HCT116 (cell line): ENCODE measurements around the gene TAF1L. TPM values are rescaled to one million over a fixed set of nuclear protein-coding genes. Genes with fewer than 3 reads are reported as not detected.

ENCODE experiments used
- ATAC-seq: fragments of 200-7000 bp; cut with Tn5 transposase; 2 replicates; pipeline ENCODE4 v1.9.1; 2020; ENCODE audit warnings: mild to moderate bottlenecking, moderate library complexity
- BruUV-seq: library from RNA; stranded (reverse); fragments of 400-500 nt; replicated peaks from 2 replicates; lab custom pipeline; 2021; lab: Mats Ljungman, UMichigan
- CTCF ChIA-PET: fragments of 300-600 bp; sonication (Branson Sonifier 250); formaldehyde crosslinking; loops from one replicate; lab custom pipeline; 2021; ENCODE audit warnings: antibody characterized with exemption; lab: Charles Lee
- POLR2A ChIA-PET: fragments of 300-600, 350-600 bp; sonication (Branson Sonifier 250); formaldehyde crosslinking; loops from one replicate; lab custom pipeline; 2021; ENCODE audit warnings: antibody characterized with exemption; lab: Charles Lee
- RAD21 ChIA-PET, 2 experiments: fragments of 300-600 bp; sonication (Branson Sonifier 250); formaldehyde crosslinking; loops; one replicate each; lab custom pipeline; 2023; ENCODE audit warnings: low total read pairs in 2 of 2; ENCODE audit not compliant: uncharacterized antibody in 2 of 2, unreplicated experiment in 2 of 2, low non-redundant PET in 1 of 2; lab: Charles Lee
- DNase-seq: peaks from one replicate; pipeline ENCODE4 v3.0.0-alpha.2; 2010; ENCODE audit warnings: low read depth, low spot score
- H2AFZ ChIP-seq: fragments of 200-600 bp; shearing (Covaris generic), sonication (generic); 2 replicates; pipeline ENCODE4 v1.6.1; 2017; ENCODE audit warnings: low read depth, mixed run types, mixed read lengths, antibody characterized with exemption, low read length; ENCODE audit not compliant: poor library complexity, severe bottlenecking
- H3K27ac ChIP-seq: 2 replicates; pipeline ENCODE4 v1.5.1; 2012; ENCODE audit warnings: low read depth, low read length
- H3K27me3 ChIP-seq: fragments of 200-600 bp; sonication (generic); 2 replicates; pipeline ENCODE4 v1.6.1; 2016; ENCODE audit warnings: mixed run types, low read length, mixed read lengths; ENCODE audit not compliant: insufficient read depth
- H3K36me3 ChIP-seq, 2 experiments: fragments of 200-500 bp in 1 of 2; fragments of 200-600 bp in 1 of 2; sonication (Bioruptor generic) in 1 of 2; sonication (generic) in 1 of 2; 2 replicates each; pipeline versions ENCODE4 v1.5.1 to v1.6.1; 2014 to 2016; ENCODE audit warnings: low read length in 2 of 2, inconsistent platforms in 1 of 2, mixed read lengths in 1 of 2, mixed run types in 1 of 2; ENCODE audit not compliant: insufficient read depth in 2 of 2, control insufficient read depth in 1 of 2
- H3K4me1 ChIP-seq, 2 experiments: fragments of 200-600 bp in 1 of 2; sonication (generic) in 1 of 2; 2 replicates each; pipeline versions ENCODE4 v1.5.1 to v1.6.1; 2012 to 2017; ENCODE audit warnings: low read length in 2 of 2, inconsistent platforms in 1 of 2, mild to moderate bottlenecking in 1 of 2, mixed read lengths in 1 of 2, mixed run types in 1 of 2, moderate library complexity in 1 of 2; ENCODE audit not compliant: insufficient read depth in 2 of 2, control insufficient read depth in 1 of 2
- H3K4me2 ChIP-seq: fragments of 200-600 bp; sonication (generic); 2 replicates; pipeline ENCODE4 v1.6.1; 2017; ENCODE audit warnings: mixed run types, low read length, mixed read lengths
- H3K4me3 ChIP-seq, 2 experiments: fragments of 200-600 bp in 1 of 2; sonication (generic) in 1 of 2; replicated peaks in 1 of 2; 2 replicates each; pipeline ENCODE4 v1.5.1; 2011 to 2016; ENCODE audit warnings: low read length in 2 of 2, control low read depth in 1 of 2, low read depth in 1 of 2, mild to moderate bottlenecking in 1 of 2, mixed read lengths in 1 of 2, mixed run types in 1 of 2
- H3K79me2 ChIP-seq: fragments of 200-600 bp; sonication (generic); 2 replicates; pipeline ENCODE4 v1.6.1; 2017; ENCODE audit warnings: mild to moderate bottlenecking, mixed run types, low read length, moderate library complexity, mixed read lengths; ENCODE audit not compliant: insufficient read depth
- H3K9ac ChIP-seq: fragments of 200-600 bp; sonication (generic); 2 replicates; pipeline ENCODE4 v1.6.1; 2016; ENCODE audit warnings: low read length, mixed read lengths
- H3K9me2 ChIP-seq: fragments of 200-600 bp; sonication (generic), shearing (Covaris generic); 2 replicates; pipeline ENCODE4 v1.6.1; 2017; ENCODE audit warnings: mixed run types, mild to moderate bottlenecking, moderate library complexity; ENCODE audit not compliant: insufficient read depth
- H3K9me3 ChIP-seq, 2 experiments: fragments of 200-500 bp in 1 of 2; fragments of 200-600 bp in 1 of 2; sonication (Bioruptor generic) in 1 of 2; sonication (generic) in 1 of 2; 2 replicates each; pipeline ENCODE4 v1.6.1; 2014 to 2017; ENCODE audit warnings: low read length in 2 of 2, mixed read lengths in 2 of 2, inconsistent platforms in 1 of 2, low read depth in 1 of 2, mild to moderate bottlenecking in 1 of 2, mixed run types in 1 of 2, moderate library complexity in 1 of 2; ENCODE audit not compliant: control insufficient read depth in 1 of 2, insufficient read depth in 1 of 2
- H4K20me1 ChIP-seq: fragments of 200-600 bp; sonication (generic), shearing (Covaris generic); 2 replicates; pipeline ENCODE4 v1.6.1; 2017; ENCODE audit warnings: mixed run types, mild to moderate bottlenecking, moderate library complexity; ENCODE audit not compliant: insufficient read depth
- ATF3 ChIP-seq: IDR thresholded peaks from 2 replicates; pipeline ENCODE4 v1.6.1; 2012
- CTCF ChIP-seq, 3 experiments: fragments of 200-600 bp in 1 of 3; sonication (generic) in 1 of 3; IDR thresholded peaks in 2 of 3; conservative IDR thresholded peaks in 1 of 3; 2 replicates each; pipeline ENCODE4 v1.5.1; 2012 to 2017; ENCODE audit warnings: low read depth in 2 of 3, low read length in 2 of 3, antibody characterized with exemption in 1 of 3, borderline replicate concordance in 1 of 3, control low read depth in 1 of 3, mild to moderate bottlenecking in 1 of 3, mixed read lengths in 1 of 3, mixed run types in 1 of 3, moderate library complexity in 1 of 3; ENCODE audit not compliant: insufficient read depth in 1 of 3
- EZH2phosphoT487 ChIP-seq: fragments of 200-600 bp; IDR thresholded peaks from 2 replicates; pipeline ENCODE4 v1.6.1; 2018; ENCODE audit warnings: antibody characterized with exemption, borderline replicate concordance
- MAX ChIP-seq: IDR thresholded peaks from 2 replicates; pipeline ENCODE4 v1.6.1; 2012
- POLR2A ChIP-seq: IDR thresholded peaks from 2 replicates; pipeline ENCODE4 v1.7.0; 2011; ENCODE audit warnings: borderline replicate concordance; ENCODE audit not compliant: insufficient read depth, insufficient read length; ENCODE audit errors: extremely low read depth
- YY1 ChIP-seq: IDR thresholded peaks from 2 replicates; pipeline ENCODE4 v1.6.1; 2011; ENCODE audit warnings: low read length, low read depth, moderate library complexity, mild to moderate bottlenecking; ENCODE audit not compliant: insufficient replicate concordance; ENCODE audit errors: extremely low read depth
- intact Hi-C: fragments of 100-400 bp; cut with micrococcal nuclease; formaldehyde crosslinking; loops from 2 replicates; pipeline ENCODE4 v1.10.0; 2022
- total RNA-seq: library from RNA; stranded (reverse); gene quantifications from one replicate; pipeline ENCODE4 v1.2.1, GENCODE V29; 2021; ENCODE audit not compliant: unreplicated experiment

Gene TAF1L
- total RNA-seq, 1 experiment from 2014 or later: not detected

GRCh38 chr9:32584784-32585183, 50.7 kb downstream of the TAF1L start:
- H3K4me3 ChIP-seq: no peak overlapping the region
- DNase-seq (no peak), ATAC-seq (no peak)
- H3K27ac ChIP-seq: no peak overlapping the region
- intact Hi-C loops: loop anchor here (10.0 kb wide), 2 partner anchors 240 to 640 kb away; no protein-coding TSS in a partner anchor
- no peaks in the 10 kb centered on the region for H3K9me3 ChIP-seq
- ChIA-PET RAD21 (no interaction called here), POLR2A (no interaction called here), CTCF (interaction anchor here (13.3 kb wide), 1 partner anchor 206 kb away, joined by 553 read pairs; no protein-coding TSS in a partner anchor)
- H2AFZ ChIP-seq: no peak overlapping the region
- no peaks in the 10 kb centered on the region for H3K27me3 ChIP-seq
- H3K9me2 ChIP-seq: no peaks in the 10 kb centered on the region
- H3K9ac ChIP-seq: no peak overlapping the region
- H3K4me2 ChIP-seq: no peak overlapping the region
- BruUV-seq: no TSS peak
- no peaks in the 10 kb centered on the region for H3K4me1 ChIP-seq
- no peaks in the 10 kb centered on the region for H3K36me3 ChIP-seq
- no peaks in the 10 kb centered on the region for H3K79me2 ChIP-seq
- H4K20me1 ChIP-seq: no peaks in the 10 kb centered on the region
- TF ChIP-seq ATF3 (no peak), EZH2phosphoT487 (no peak), YY1 (no peak), CTCF (IDR thresholded peaks at IDR 0.05 in 2 of 3, conservative IDR thresholded peaks at IDR 0.05 in 1 of 3; ENCODE audit: borderline replicate concordance in 1 of 3, insufficient read depth in 1 of 3, low read depth in 2 of 3, low read length in 2 of 3) (no peak), POLR2A (no peak), MAX (no peak)
